PC-3 (cell line): ENCODE results near the gene ZNF438. TPM values are rescaled to one million over a fixed set of nuclear protein-coding genes. Genes with fewer than 3 reads are reported as not detected.
"Not testable (repeated sequence)": the region's sequence is repeated elsewhere in the genome, so short reads cannot be mapped to it uniquely, and the experiment has no call there.

Experiments used
- ATAC-seq: fragments of 200-7000 bp; cut with Tn5 transposase; 2 replicates; pipeline ENCODE4 v1.9.1; 2020; ENCODE audit warnings: mild to moderate bottlenecking, moderate library complexity
- BruUV-seq: library from RNA; stranded (reverse); fragments of 400-500 nt; replicated peaks from 2 replicates; lab custom pipeline; 2021; lab: Mats Ljungman, UMichigan
- CTCF ChIA-PET: fragments of 300-600 bp; sonication (Branson Sonifier 250); formaldehyde crosslinking; loops from one replicate; lab custom pipeline; 2022; ENCODE audit warnings: antibody characterized with exemption; lab: Charles Lee
- POLR2A ChIA-PET: fragments of 300-600 bp; sonication (Branson Sonifier 250); formaldehyde crosslinking; loops from one replicate; lab custom pipeline; 2022; ENCODE audit warnings: antibody characterized with exemption; ENCODE audit not compliant: unreplicated experiment; lab: Charles Lee
- DNase-seq: peaks from one replicate; pipeline ENCODE4 v3.0.0-alpha.2; 2015
- H2AFZ ChIP-seq: fragments of 300-600 bp; sonication (generic); 2 replicates; pipeline ENCODE4 v1.6.0; 2016; ENCODE audit warnings: antibody characterized with exemption, low read length
- H3F3A ChIP-seq: fragments of 300-600 bp; sonication (generic); one replicate; pipeline ENCODE4 v1.6.0; 2017; ENCODE audit warnings: antibody characterized with exemption, low read length, control low read depth, mild to moderate bottlenecking; ENCODE audit not compliant: unreplicated experiment
- H3K27ac ChIP-seq: fragments of 300-600 bp; sonication (generic); 2 replicates; pipeline ENCODE4 v1.5.1; 2016; ENCODE audit warnings: mild to moderate bottlenecking, low read length
- H3K27me3 ChIP-seq: fragments of 300-600 bp; sonication (generic); 2 replicates; pipeline ENCODE4 v1.6.1; 2016; ENCODE audit warnings: low read length, mixed read lengths
- H3K36me3 ChIP-seq: fragments of 300-600 bp; sonication (generic); 2 replicates; pipeline ENCODE4 v1.6.1; 2016; ENCODE audit warnings: low read depth, mixed run types, low read length, mixed read lengths
- H3K4me1 ChIP-seq: fragments of 300-600 bp; sonication (generic); 2 replicates; pipeline ENCODE4 v1.5.1; 2016; ENCODE audit warnings: low read length; ENCODE audit not compliant: insufficient read depth
- H3K4me2 ChIP-seq: fragments of 300-600 bp; sonication (generic); 2 replicates; pipeline ENCODE4 v1.6.0; 2016; ENCODE audit warnings: low read length
- H3K4me3 ChIP-seq: fragments of 300-600 bp; sonication (generic); 2 replicates; pipeline ENCODE4 v1.5.1; 2016; ENCODE audit warnings: mild to moderate bottlenecking, low read length, mixed read lengths
- H3K79me2 ChIP-seq: fragments of 300-600 bp; sonication (generic); 2 replicates; pipeline ENCODE4 v1.6.1; 2017; ENCODE audit warnings: low read length, mixed read lengths
- H3K9ac ChIP-seq: fragments of 300-600 bp; sonication (generic); 2 replicates; pipeline ENCODE4 v1.6.0; 2016; ENCODE audit warnings: mild to moderate bottlenecking, low read length
- H3K9me2 ChIP-seq: fragments of 300-600 bp; sonication (generic); replicated peaks from 2 replicates; pipeline ENCODE4 v1.6.1; 2016; ENCODE audit warnings: mixed run types, low read length, mixed read lengths
- H3K9me3 ChIP-seq: fragments of 300-600 bp; sonication (generic); 2 replicates; pipeline ENCODE4 v1.6.1; 2016; ENCODE audit warnings: low read length, mixed read lengths
- H4K20me1 ChIP-seq: fragments of 300-600 bp; sonication (generic); 2 replicates; pipeline ENCODE4 v1.6.1; 2016; ENCODE audit warnings: low read length, mixed read lengths
- EZH2 ChIP-seq: fragments of 300-600 bp; sonication (generic); IDR thresholded peaks from one replicate; pipeline ENCODE4 v1.6.1; 2017; ENCODE audit warnings: antibody characterized with exemption, mild to moderate bottlenecking, low read length; ENCODE audit not compliant: unreplicated experiment
- EZH2phosphoT487 ChIP-seq: fragments of 300-600 bp; sonication (generic); IDR thresholded peaks from 2 replicates; pipeline ENCODE4 v1.6.1; 2018; ENCODE audit warnings: mild to moderate bottlenecking, antibody characterized with exemption, low read length, borderline replicate concordance
- intact Hi-C: fragments of 100-400 bp; cut with micrococcal nuclease; formaldehyde crosslinking; loops from 2 replicates; pipeline ENCODE4 v1.9.0; 2023
- total RNA-seq: library from RNA; depleted of rRNA; stranded (reverse); fragments of >200 nt; gene quantifications from 2 replicates; pipeline ENCODE4 v1.2.3, GENCODE V29; 2014
- TF ChIP-seq, protein P1 (sequence below): fragments of 300-600 bp; sonication (generic); conservative IDR thresholded peaks from 2 replicates; pipeline ENCODE4 v1.5.1; 2017; ENCODE audit warnings: antibody characterized with exemption, low read depth, mild to moderate bottlenecking, low read length

ZNF438 gene
- total RNA-seq, 1 experiment from 2014 or later, result 0.98 TPM

- Histone ChIP-seq H3K4me3 (no peak overlapping the region), H3K27me3 (no peaks in the 10 kb centered on the region), H3K79me2 (no peaks in the 10 kb centered on the region), H3K9me3 (no peaks in the 10 kb centered on the region), H4K20me1 (no peaks in the 10 kb centered on the region), H3K9me2 (no peaks in the 10 kb centered on the region), H3K4me1 (no peaks in the 10 kb centered on the region), H3K4me2 (no peak overlapping the region), H2AFZ (no peak overlapping the region), H3K36me3 (no peaks in the 10 kb centered on the region), H3F3A (no peaks in the 10 kb centered on the region), H3K9ac (no peak overlapping the region), H3K27ac (no peak overlapping the region)
- CTCF ChIA-PET, result no interaction called here
- no peak for DNase-seq
- TF ChIP-seq EZH2phosphoT487 (no peak), EZH2 (no peak)
- TF ChIP-seq, protein P1, sequence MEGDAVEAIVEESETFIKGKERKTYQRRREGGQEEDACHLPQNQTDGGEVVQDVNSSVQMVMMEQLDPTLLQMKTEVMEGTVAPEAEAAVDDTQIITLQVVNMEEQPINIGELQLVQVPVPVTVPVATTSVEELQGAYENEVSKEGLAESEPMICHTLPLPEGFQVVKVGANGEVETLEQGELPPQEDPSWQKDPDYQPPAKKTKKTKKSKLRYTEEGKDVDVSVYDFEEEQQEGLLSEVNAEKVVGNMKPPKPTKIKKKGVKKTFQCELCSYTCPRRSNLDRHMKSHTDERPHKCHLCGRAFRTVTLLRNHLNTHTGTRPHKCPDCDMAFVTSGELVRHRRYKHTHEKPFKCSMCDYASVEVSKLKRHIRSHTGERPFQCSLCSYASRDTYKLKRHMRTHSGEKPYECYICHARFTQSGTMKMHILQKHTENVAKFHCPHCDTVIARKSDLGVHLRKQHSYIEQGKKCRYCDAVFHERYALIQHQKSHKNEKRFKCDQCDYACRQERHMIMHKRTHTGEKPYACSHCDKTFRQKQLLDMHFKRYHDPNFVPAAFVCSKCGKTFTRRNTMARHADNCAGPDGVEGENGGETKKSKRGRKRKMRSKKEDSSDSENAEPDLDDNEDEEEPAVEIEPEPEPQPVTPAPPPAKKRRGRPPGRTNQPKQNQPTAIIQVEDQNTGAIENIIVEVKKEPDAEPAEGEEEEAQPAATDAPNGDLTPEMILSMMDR, result no peak
- no TSS peak for BruUV-seq
- ATAC-seq, result no peak
- intact Hi-C loops, result no loop called here
- POLR2A ChIA-PET, result no interaction called here
Measured at GRCh38 chr10:30963992-30964930, 67.4 kb downstream of the ZNF438 start.

GRCh38 chr10:30962522-30962921 lies 69.1 kb downstream of the ZNF438 start:
- Histone ChIP-seq H2AFZ (no peak overlapping the region), H3K9me2 (no peaks in the 10 kb centered on the region), H3K4me1 (no peaks in the 10 kb centered on the region), H3K79me2 (no peaks in the 10 kb centered on the region), H3K27ac (no peak overlapping the region), H3K27me3 (no peaks in the 10 kb centered on the region), H3F3A (no peaks in the 10 kb centered on the region), H3K4me3 (no peak overlapping the region), H3K36me3 (no peaks in the 10 kb centered on the region), H3K4me2 (no peak overlapping the region), H4K20me1 (no peaks in the 10 kb centered on the region), H3K9me3 (no peaks in the 10 kb centered on the region), H3K9ac (no peak overlapping the region)
- CTCF ChIA-PET, result no interaction called here
- TF ChIP-seq EZH2phosphoT487 (no peak), EZH2 (no peak)
- TF ChIP-seq, protein P1, result no peak
- no TSS peak for BruUV-seq
- intact Hi-C loops, result no loop called here
- DNase-seq, result no peak
- no peak for ATAC-seq
- POLR2A ChIA-PET, result interaction anchor here (0.6 kb wide), 1 partner anchor 8 kb away, joined by 7 read pairs; no protein-coding TSS in a partner anchor

- H3F3A ChIP-seq, result no peaks in the 10 kb centered on the region
- H3K9me3 ChIP-seq, result no peaks in the 10 kb centered on the region
- intact Hi-C loops, result no loop called here
Measured at GRCh38 chr10:30959836-30960210, 71.8 kb downstream of the ZNF438 start.

DNA sequence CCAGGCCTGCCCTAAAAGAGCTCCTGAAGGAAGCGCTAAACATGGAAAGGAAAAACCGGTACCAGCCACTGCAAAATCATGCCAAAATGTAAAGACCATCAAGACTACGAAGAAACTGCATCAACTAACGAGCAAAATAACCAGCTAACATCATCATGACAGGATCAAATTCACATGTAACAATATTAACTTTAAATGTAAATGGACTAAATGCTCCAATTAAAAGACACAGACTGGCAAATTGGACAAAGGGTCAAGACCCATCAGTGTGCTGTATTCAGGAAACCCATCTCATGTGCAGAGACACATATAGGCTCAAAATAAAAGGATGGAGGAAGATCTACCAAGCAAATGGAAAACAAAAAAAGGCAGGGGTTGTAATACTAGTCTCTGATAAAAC lies 82.4 kb downstream of the ZNF438 start:
- POLR2A ChIA-PET, intact Hi-C loops, H3K9ac ChIP-seq, ATAC-seq, H3K4me2 ChIP-seq, H3F3A ChIP-seq, H3K4me3 ChIP-seq, BruUV-seq, H4K20me1 ChIP-seq, H3K4me1 ChIP-seq, H3K27ac ChIP-seq, H3K9me3 ChIP-seq, H3K27me3 ChIP-seq, H2AFZ ChIP-seq, H3K79me2 ChIP-seq, H3K36me3 ChIP-seq, DNase-seq, CTCF ChIA-PET, H3K9me2 ChIP-seq: not testable (repeated sequence)

More at GRCh38 chr10:30959836-30960210, 71.8 kb downstream of the ZNF438 start:
- Histone ChIP-seq H3K36me3 (no peaks in the 10 kb centered on the region), H4K20me1 (no peaks in the 10 kb centered on the region), H3K4me3 (no peak overlapping the region), H3K4me2 (no peak overlapping the region), H3K9me2 (no peaks in the 10 kb centered on the region), H3K4me1 (no peaks in the 10 kb centered on the region), H3K9ac (no peak overlapping the region), H3K27ac (no peak overlapping the region), H3K79me2 (no peaks in the 10 kb centered on the region), H3K27me3 (no peaks in the 10 kb centered on the region), H2AFZ (no peak overlapping the region)
- no TSS peak for BruUV-seq
- peak; percentile 20 for DNase-seq
- POLR2A ChIA-PET, result no interaction called here
- CTCF ChIA-PET, result no interaction called here
- TF ChIP-seq EZH2phosphoT487 (no peak), EZH2 (no peak)
- TF ChIP-seq, protein P1, result no peak
- ATAC-seq, result peak; percentile 38; the same call in 1 of the 2 replicates
